HepG2 (cell line): ENCODE data around the gene DCST2. TPM values are rescaled to one million over a fixed set of nuclear protein-coding genes. Genes with fewer than 3 reads are reported as not detected.

Experiments used
- AGO2 ChIP-seq: fragments of 200-400 bp; formaldehyde crosslinking; optimal IDR thresholded peaks from 2 replicates; pipeline ENCODE3; 2017; ENCODE audit warnings: mild to moderate bottlenecking, low read depth, low read length, moderate library complexity
- ATF7-NPFF ChIP-seq: sonication (generic); formaldehyde crosslinking; IDR thresholded peaks from 2 replicates; pipeline ENCODE4 v1.8.1; 2023; ENCODE audit warnings: mild to moderate bottlenecking, low read depth, missing genetic modification reagents, moderate library complexity
- CAMTA2 ChIP-seq: sonication (generic); formaldehyde crosslinking; IDR thresholded peaks from 2 replicates; pipeline ENCODE4 v1.4.0; 2020; ENCODE audit warnings: mild to moderate bottlenecking, missing genetic modification reagents, borderline replicate concordance
- EZH2 ChIP-seq: conservative IDR thresholded peaks from 2 replicates; pipeline ENCODE4 v1.6.1; 2012; ENCODE audit warnings: mild to moderate bottlenecking, low read depth, low read length, moderate library complexity
- FOSL2 ChIP-seq: sonication (generic); formaldehyde crosslinking; IDR thresholded peaks from 2 replicates; pipeline ENCODE4 v1.4.0; 2020; ENCODE audit warnings: missing genetic modification reagents
- FOXM1 ChIP-seq: sonication (generic); formaldehyde crosslinking; IDR thresholded peaks from 2 replicates; pipeline ENCODE4 v1.5.0; 2020; ENCODE audit warnings: missing genetic modification reagents
- GFI1 ChIP-seq: sonication (generic); formaldehyde crosslinking; IDR thresholded peaks from 2 replicates; pipeline ENCODE4 v1.5.0; 2020; ENCODE audit warnings: missing genetic modification reagents, mild to moderate bottlenecking, borderline replicate concordance
- HNF4A ChIP-seq: sonication (generic); formaldehyde crosslinking; IDR thresholded peaks from 2 replicates; pipeline ENCODE4 v1.4.0; 2020; ENCODE audit warnings: missing genetic modification reagents
- HNRNPH1 ChIP-seq: fragments of 200-400 bp; formaldehyde crosslinking; optimal IDR thresholded peaks from 2 replicates; pipeline ENCODE3; 2017; ENCODE audit warnings: mild to moderate bottlenecking, low read depth, low read length
- KLF9 ChIP-seq: IDR thresholded peaks from 2 replicates; pipeline ENCODE4 v1.6.1; 2016; ENCODE audit warnings: low read depth
- MAX ChIP-seq: IDR thresholded peaks from 2 replicates; pipeline ENCODE4 v1.6.1; 2012; ENCODE audit warnings: inconsistent platforms
- MEF2D ChIP-seq: sonication (generic); formaldehyde crosslinking; IDR thresholded peaks from 2 replicates; pipeline ENCODE4 v1.5.1; 2020; ENCODE audit warnings: mild to moderate bottlenecking, missing genetic modification reagents
- NPAS2 ChIP-seq: sonication (generic); formaldehyde crosslinking; IDR thresholded peaks from 2 replicates; pipeline ENCODE4 v1.8.0; 2022; ENCODE audit warnings: mild to moderate bottlenecking, missing genetic modification reagents, borderline replicate concordance
- PHF21A ChIP-seq: sonication (generic); formaldehyde crosslinking; IDR thresholded peaks from 2 replicates; pipeline ENCODE4 v1.5.0; 2020; ENCODE audit warnings: mild to moderate bottlenecking, missing genetic modification reagents
- POLR2A ChIP-seq, 2 experiments: IDR thresholded peaks; 2 replicates each; pipeline ENCODE4 v1.6.1; 2011; ENCODE audit warnings: low read depth in 2 of 2, low read length in 2 of 2, mild to moderate bottlenecking in 1 of 2, moderate library complexity in 1 of 2; ENCODE audit not compliant: insufficient read depth in 1 of 2
- PRPF4 ChIP-seq: fragments of 200-400 bp; formaldehyde crosslinking; IDR thresholded peaks from 2 replicates; pipeline ENCODE4 v1.6.1; 2016; ENCODE audit warnings: low read length, low read depth; ENCODE audit not compliant: poor library complexity, severe bottlenecking
- TCF12 ChIP-seq, 2 experiments: fragments of 450-650 bp in 1 of 2; sonication (generic) in 1 of 2; formaldehyde crosslinking in 1 of 2; IDR thresholded peaks; 2 replicates each; pipeline versions ENCODE4 v1.6.1 to v1.8.0; 2017 to 2022; ENCODE audit warnings: antibody characterized with exemption in 1 of 2, mild to moderate bottlenecking in 1 of 2, missing genetic modification reagents in 1 of 2, moderate library complexity in 1 of 2
- THAP11 ChIP-seq: IDR thresholded peaks from 2 replicates; pipeline ENCODE4 v1.6.1; 2016; ENCODE audit warnings: missing biosample characterization, missing genetic modification reagents
- UBTF ChIP-seq: sonication (generic); formaldehyde crosslinking; IDR thresholded peaks from 2 replicates; pipeline ENCODE4 v1.4.0; 2020; ENCODE audit warnings: mild to moderate bottlenecking, missing genetic modification reagents
- ZFP41 ChIP-seq: sonication (generic); formaldehyde crosslinking; IDR thresholded peaks from 2 replicates; pipeline ENCODE4 v1.4.0; 2020; ENCODE audit warnings: mild to moderate bottlenecking, missing genetic modification reagents, borderline replicate concordance
- ZNF253 ChIP-seq: sonication (generic); formaldehyde crosslinking; IDR thresholded peaks from 2 replicates; pipeline ENCODE4 v1.8.0; 2022; ENCODE audit warnings: mild to moderate bottlenecking, missing genetic modification reagents, borderline replicate concordance
- ZNF274 ChIP-seq: sonication (generic); formaldehyde crosslinking; IDR thresholded peaks from 2 replicates; pipeline ENCODE4 v1.5.1; 2020; ENCODE audit warnings: mild to moderate bottlenecking, missing genetic modification reagents
- ZNF30 ChIP-seq: sonication (generic); formaldehyde crosslinking; IDR thresholded peaks from 2 replicates; pipeline ENCODE4 v1.5.0; 2020; ENCODE audit warnings: mild to moderate bottlenecking, missing genetic modification reagents
- ZNF34 ChIP-seq: sonication (generic); formaldehyde crosslinking; IDR thresholded peaks from 2 replicates; pipeline ENCODE4 v1.4.0; 2020; ENCODE audit warnings: mild to moderate bottlenecking, missing genetic modification reagents, borderline replicate concordance
- ZNF703 ChIP-seq: sonication (generic); formaldehyde crosslinking; IDR thresholded peaks from 2 replicates; pipeline ENCODE4 v1.5.1; 2020; ENCODE audit warnings: missing genetic modification reagents, mild to moderate bottlenecking, moderate library complexity, borderline replicate concordance
- ZNF768 ChIP-seq: sonication (generic); formaldehyde crosslinking; IDR thresholded peaks from 2 replicates; pipeline ENCODE4 v1.4.0; 2020; ENCODE audit warnings: missing genetic modification reagents
- ZNF816 ChIP-seq: sonication (generic); formaldehyde crosslinking; IDR thresholded peaks from 2 replicates; pipeline ENCODE4 v1.8.0; 2022; ENCODE audit warnings: missing genetic modification reagents, mild to moderate bottlenecking, borderline replicate concordance
- ZSCAN21 ChIP-seq: sonication (generic); formaldehyde crosslinking; IDR thresholded peaks from 2 replicates; pipeline ENCODE4 v1.8.0; 2022; ENCODE audit warnings: mild to moderate bottlenecking, missing genetic modification reagents, moderate library complexity, borderline replicate concordance
- polyA plus RNA-seq, 8 experiments: library from polyadenylated mRNA; depleted of rRNA in 3 of 8; stranded (reverse) in 7 of 8; unstranded in 1 of 8; fragments of >200 nt; fragmentation: Illumina TruSeq in 4 of 8; extraction: Trizol in 4 of 8; gene quantifications; 2 replicates each; pipeline versions ENCODE4 v1.2.1 to v1.2.3, GENCODE V29; 2011 to 2016; ENCODE audit warnings: low read depth in 4 of 8, missing spikeins in 1 of 8, mixed read lengths in 1 of 8; ENCODE audit not compliant: insufficient read depth in 1 of 8
- total RNA-seq, 5 experiments: library from RNA; depleted of rRNA; stranded (reverse); fragments of >200 nt; fragmentation: Illumina TruSeq; extraction: Trizol; gene quantifications; 2 replicates each; pipeline ENCODE4 v1.2.3, GENCODE V29; 2016; ENCODE audit warnings: low read depth in 1 of 5
- TF ChIP-seq, protein P1 (sequence below): sonication (generic); formaldehyde crosslinking; conservative IDR thresholded peaks from 2 replicates; pipeline ENCODE4 v1.8.0; 2022; ENCODE audit warnings: mild to moderate bottlenecking, moderate library complexity, missing genetic modification reagents

DCST2 gene
- total and polyA plus RNA-seq, 2 of the 13 experiments (the other 11 are each of a cell fraction or from before 2014, with no cell fraction given): 0.74 TPM; not detected in 1

GRCh38 chr1:155003227-155003765 lies 30.3 kb downstream of the DCST2 start (continued):
- no peak for TF ChIP-seq KLF9 (CRISPR knock-in tag)
- TF ChIP-seq HNRNPH1: no peak
- no peak; the same call in 1 of the 2 replicates for TF ChIP-seq PHF21A (CRISPR knock-in tag)
- no peak for TF ChIP-seq ATF7-NPFF (CRISPR knock-in tag)
- TF ChIP-seq PRPF4: no peak
- TF ChIP-seq ZNF30: no peak
- no peak for TF ChIP-seq CAMTA2 (CRISPR knock-in tag)
- TF ChIP-seq ZNF816 (CRISPR knock-in tag): no peak
- no peak for TF ChIP-seq EZH2
- TF ChIP-seq FOSL2 (CRISPR knock-in tag): no peak
- no peak for TF ChIP-seq NPAS2 (CRISPR knock-in tag)
- TF ChIP-seq THAP11 (CRISPR knock-in tag): no peak
- TF ChIP-seq FOXM1 (CRISPR knock-in tag): no peak
- TF ChIP-seq HNF4A (CRISPR knock-in tag): no peak
- TF ChIP-seq POLR2A (IDR thresholded peaks at IDR 0.05; ENCODE audit: insufficient read depth in 1 of 2, low read depth in 2 of 2, low read length in 2 of 2): no peak
- TF ChIP-seq ZNF768 (CRISPR knock-in tag): 0 out of 2 replicates have a peak, but pooled peaks have one; percentile 28
- no peak for TF ChIP-seq UBTF (CRISPR knock-in tag)
- TF ChIP-seq ZSCAN21 (CRISPR knock-in tag): no peak
- TF ChIP-seq MEF2D (CRISPR knock-in tag): peak; percentile 18; the same call in 1 of the 2 replicates
- peak; percentile 78 for TF ChIP-seq AGO2
- TF ChIP-seq ZNF253 (CRISPR knock-in tag): no peak
- TF ChIP-seq TCF12 (IDR thresholded peaks at IDR 0.05): no peak
- no peak for TF ChIP-seq TCF12 (CRISPR knock-in tag; IDR thresholded peaks at IDR 0.05)
- TF ChIP-seq ZFP41 (CRISPR knock-in tag): no peak
- TF ChIP-seq, protein P1, sequence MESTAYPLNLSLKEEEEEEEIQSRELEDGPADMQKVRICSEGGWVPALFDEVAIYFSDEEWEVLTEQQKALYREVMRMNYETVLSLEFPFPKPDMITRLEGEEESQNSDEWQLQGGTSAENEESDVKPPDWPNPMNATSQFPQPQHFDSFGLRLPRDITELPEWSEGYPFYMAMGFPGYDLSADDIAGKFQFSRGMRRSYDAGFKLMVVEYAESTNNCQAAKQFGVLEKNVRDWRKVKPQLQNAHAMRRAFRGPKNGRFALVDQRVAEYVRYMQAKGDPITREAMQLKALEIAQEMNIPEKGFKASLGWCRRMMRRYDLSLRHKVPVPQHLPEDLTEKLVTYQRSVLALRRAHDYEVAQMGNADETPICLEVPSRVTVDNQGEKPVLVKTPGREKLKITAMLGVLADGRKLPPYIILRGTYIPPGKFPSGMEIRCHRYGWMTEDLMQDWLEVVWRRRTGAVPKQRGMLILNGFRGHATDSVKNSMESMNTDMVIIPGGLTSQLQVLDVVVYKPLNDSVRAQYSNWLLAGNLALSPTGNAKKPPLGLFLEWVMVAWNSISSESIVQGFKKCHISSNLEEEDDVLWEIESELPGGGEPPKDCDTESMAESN (CRISPR knock-in tag): 0 out of 2 replicates have a peak, but pooled peaks have one; percentile 29
- TF ChIP-seq ZNF703: no peak
- TF ChIP-seq GFI1: no peak
- TF ChIP-seq MAX: no peak
- no peak for TF ChIP-seq ZNF34 (CRISPR knock-in tag)
- no peak for TF ChIP-seq ZNF274 (CRISPR knock-in tag)
